ENCODE data around the gene GPR137. TPM values are rescaled to one million over a fixed set of nuclear protein-coding genes. Genes with fewer than 3 reads are reported as not detected.

GPR137 gene
- total and polyA plus RNA-seq, 9 of the 15 experiments (the other 6 are each of a cell fraction or from before 2014, with no cell fraction given), result 0.32 to 26.7 (median 10.7) TPM

DNA sequence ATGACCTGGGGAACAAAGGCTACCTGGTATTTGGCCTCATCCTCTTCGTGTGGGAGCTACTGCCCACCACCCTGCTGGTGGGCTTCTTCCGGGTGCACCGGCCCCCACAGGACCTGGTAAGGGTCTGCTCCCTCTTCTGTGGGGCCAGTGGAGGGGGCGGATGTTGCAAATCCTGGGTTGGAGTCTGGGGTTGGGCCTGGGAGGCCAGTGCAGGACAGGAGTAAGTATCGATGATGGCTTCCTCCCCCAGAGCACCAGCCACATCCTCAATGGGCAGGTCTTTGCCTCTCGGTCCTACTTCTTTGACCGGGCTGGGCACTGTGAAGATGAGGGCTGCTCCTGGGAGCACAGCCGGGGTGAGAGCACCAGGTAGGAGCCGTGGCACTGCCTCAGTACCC, 2.7 kb downstream of the GPR137 start (continued):
- 0 out of 2 replicates have a peak, but pooled peaks have one; percentile 5 for TF ChIP-seq POLR2G (IDR thresholded peaks at IDR 0.05; ENCODE audit: low read depth, low read length)

DNA sequence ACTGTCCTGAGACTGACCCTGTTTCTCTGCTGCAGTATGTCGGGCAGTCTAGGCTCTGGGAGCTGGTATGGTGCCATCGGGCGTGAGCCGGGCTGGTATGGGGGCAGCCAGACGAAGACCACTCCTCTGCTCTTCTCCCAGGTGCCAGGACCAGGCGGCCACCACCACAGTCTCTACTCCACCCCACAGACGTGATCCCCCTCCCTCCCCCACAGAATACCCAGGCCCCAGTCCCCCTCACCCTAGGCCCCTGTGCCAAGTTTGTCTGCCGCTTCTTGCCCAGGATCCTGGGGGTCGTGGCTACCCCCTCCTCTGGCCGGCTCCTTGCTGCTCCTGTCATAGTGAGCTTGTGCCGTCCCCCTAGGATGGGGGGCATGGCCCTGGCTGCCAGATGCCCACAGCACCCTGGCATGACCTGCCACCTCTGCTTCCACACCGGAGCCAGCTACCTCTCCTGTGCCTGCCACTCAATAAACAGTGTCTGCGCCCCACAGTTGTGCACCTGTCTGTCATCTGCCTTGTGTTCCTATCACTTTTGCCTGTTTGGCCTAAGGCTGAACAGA, 3.4 kb downstream of the GPR137 start:
- Histone ChIP-seq H2AFZ (ENCODE audit: low read depth, low read length) (no peak overlapping the region), H3K27ac (ENCODE audit: extremely low read depth, low read depth, low read length) (no peak overlapping the region), H3K4me3 (no peak overlapping the region), H3K27me3 (ENCODE audit: control insufficient read depth in 2 of 2, insufficient read depth in 2 of 2, low read length in 2 of 2) (peaks cover 14 to 30% of the 10 kb centered on the region in 2 experiments; a peak in 4 of 5 replicates), H3K4me1 (replicated peaks in 1 of 2; ENCODE audit: control insufficient read depth in 2 of 2, insufficient read depth in 2 of 2, low read length in 2 of 2) (peaks cover 5 to 64% of the 10 kb centered on the region in 2 experiments; a peak in 3 of 5 replicates), H3K4me2 (ENCODE audit: insufficient read depth, low read length) (no peak overlapping the region), H3K79me2 (ENCODE audit: control insufficient read depth, insufficient read depth, low read length) (peaks cover 4% of the 10 kb centered on the region; the same call in 1 of the 3 replicates), H3K9me3 (replicated peaks; ENCODE audit: control insufficient read depth, insufficient read depth, low read depth, low read length) (no peaks in the 10 kb centered on the region), H3K36me3 (ENCODE audit: control insufficient read depth, insufficient read depth, low read length) (no peaks in the 10 kb centered on the region), H3K9me1 (ENCODE audit: control insufficient read depth, insufficient read depth, low read length) (no peaks in the 10 kb centered on the region), H4K20me1 (replicated peaks; ENCODE audit: control insufficient read depth, insufficient read depth, low read length) (no peaks in the 10 kb centered on the region), H3K9ac (ENCODE audit: insufficient read depth in 1 of 2, low read depth in 2 of 2, low read length in 2 of 2) (peak overlapping the region in 1 of 2 experiments; percentile 61; a peak in 1 of 4 replicates)
- DNase-seq (ENCODE audit: extremely low read depth in 1 of 4, low spot score in 3 of 4), result no peak
- in situ Hi-C loops (cut with MboI) (no loop called here), intact Hi-C loops (cut with micrococcal nuclease) (no loop called here)
- no TSS peak for BruUV-seq (replicated peaks)
- no peak for FAIRE-seq
- ChIA-PET POLR2A (interaction anchor here (1.0 to 1.4 kb wide), 3 partner anchors 9 to 83 kb away, joined by 3 to 5 read pairs (median 3); partner anchors contain the start of gene FERMT3), CTCF (ENCODE audit: low intra/inter-chr PET ratio) (no interaction called here)
- WGBS (ENCODE audit: insufficient coverage, low coverage, missing lambda C conversion rate), result 71% methylated on average over 10 of the region's 13 CpGs
- no peak for ATAC-seq
- TF ChIP-seq, protein P1, sequence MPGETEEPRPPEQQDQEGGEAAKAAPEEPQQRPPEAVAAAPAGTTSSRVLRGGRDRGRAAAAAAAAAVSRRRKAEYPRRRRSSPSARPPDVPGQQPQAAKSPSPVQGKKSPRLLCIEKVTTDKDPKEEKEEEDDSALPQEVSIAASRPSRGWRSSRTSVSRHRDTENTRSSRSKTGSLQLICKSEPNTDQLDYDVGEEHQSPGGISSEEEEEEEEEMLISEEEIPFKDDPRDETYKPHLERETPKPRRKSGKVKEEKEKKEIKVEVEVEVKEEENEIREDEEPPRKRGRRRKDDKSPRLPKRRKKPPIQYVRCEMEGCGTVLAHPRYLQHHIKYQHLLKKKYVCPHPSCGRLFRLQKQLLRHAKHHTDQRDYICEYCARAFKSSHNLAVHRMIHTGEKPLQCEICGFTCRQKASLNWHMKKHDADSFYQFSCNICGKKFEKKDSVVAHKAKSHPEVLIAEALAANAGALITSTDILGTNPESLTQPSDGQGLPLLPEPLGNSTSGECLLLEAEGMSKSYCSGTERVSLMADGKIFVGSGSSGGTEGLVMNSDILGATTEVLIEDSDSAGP (CRISPR knock-in tag; IDR thresholded peaks at IDR 0.05), result no peak
- TF ChIP-seq FOXA1 (IDR thresholded peaks at IDR 0.05; ENCODE audit: borderline replicate concordance) (no peak), ZNF584 (CRISPR knock-in tag; IDR thresholded peaks at IDR 0.05; ENCODE audit: low read depth) (no peak), NRF1 (conservative IDR thresholded peaks at IDR 0.05 in 1 of 2, IDR thresholded peaks at IDR 0.05 in 1 of 2) (no peak), HDAC8 (tag; IDR thresholded peaks at IDR 0.05) (no peak), MTA1 (IDR thresholded peaks at IDR 0.05; ENCODE audit: borderline replicate concordance) (no peak), PTTG1 (tag; IDR thresholded peaks at IDR 0.05; ENCODE audit: low read depth) (no peak), LCOR (CRISPR knock-in tag; IDR thresholded peaks at IDR 0.05) (no peak), ZFP30 (CRISPR knock-in tag; IDR thresholded peaks at IDR 0.05; ENCODE audit: borderline replicate concordance) (no peak), ZNF217 (CRISPR knock-in tag; IDR thresholded peaks at IDR 0.05) (no peak), ZBTB1 (CRISPR knock-in tag; IDR thresholded peaks at IDR 0.05; ENCODE audit: borderline replicate concordance, low read depth) (no peak), CBX2 (IDR thresholded peaks at IDR 0.05; ENCODE audit: insufficient read depth, low read length, poor library complexity, severe bottlenecking) (no peak)
- TF ChIP-seq, protein P2, sequence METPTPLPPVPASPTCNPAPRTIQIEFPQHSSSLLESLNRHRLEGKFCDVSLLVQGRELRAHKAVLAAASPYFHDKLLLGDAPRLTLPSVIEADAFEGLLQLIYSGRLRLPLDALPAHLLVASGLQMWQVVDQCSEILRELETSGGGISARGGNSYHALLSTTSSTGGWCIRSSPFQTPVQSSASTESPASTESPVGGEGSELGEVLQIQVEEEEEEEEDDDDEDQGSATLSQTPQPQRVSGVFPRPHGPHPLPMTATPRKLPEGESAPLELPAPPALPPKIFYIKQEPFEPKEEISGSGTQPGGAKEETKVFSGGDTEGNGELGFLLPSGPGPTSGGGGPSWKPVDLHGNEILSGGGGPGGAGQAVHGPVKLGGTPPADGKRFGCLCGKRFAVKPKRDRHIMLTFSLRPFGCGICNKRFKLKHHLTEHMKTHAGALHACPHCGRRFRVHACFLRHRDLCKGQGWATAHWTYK (CRISPR knock-in tag; IDR thresholded peaks at IDR 0.05), result no peak
- TF ChIP-seq, protein P3, sequence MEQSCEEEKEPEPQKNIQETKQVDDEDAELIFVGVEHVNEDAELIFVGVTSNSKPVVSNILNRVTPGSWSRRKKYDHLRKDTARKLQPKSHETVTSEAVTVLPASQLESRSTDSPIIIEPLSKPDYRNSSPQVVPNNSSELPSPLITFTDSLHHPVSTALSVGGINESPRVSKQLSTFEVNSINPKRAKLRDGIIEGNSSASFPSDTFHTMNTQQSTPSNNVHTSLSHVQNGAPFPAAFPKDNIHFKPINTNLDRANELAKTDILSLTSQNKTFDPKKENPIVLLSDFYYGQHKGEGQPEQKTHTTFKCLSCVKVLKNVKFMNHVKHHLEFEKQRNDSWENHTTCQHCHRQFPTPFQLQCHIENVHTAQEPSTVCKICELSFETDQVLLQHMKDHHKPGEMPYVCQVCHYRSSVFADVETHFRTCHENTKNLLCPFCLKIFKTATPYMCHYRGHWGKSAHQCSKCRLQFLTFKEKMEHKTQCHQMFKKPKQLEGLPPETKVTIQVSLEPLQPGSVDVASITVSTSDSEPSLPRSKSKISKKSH (CRISPR knock-in tag; IDR thresholded peaks at IDR 0.05), result no peak
